Endothelial cell of umbilical vein (primary cell): ENCODE data around the gene SPATA1. TPM values are rescaled to one million over a fixed set of nuclear protein-coding genes. Genes with fewer than 3 reads are reported as not detected.

Experiments
- BruUV-seq: library from RNA; stranded (reverse); fragments of 400-500 nt; replicated peaks from 2 replicates; lab custom pipeline; 2021; lab: Mats Ljungman, UMichigan
- CTCF ChIA-PET: fragments of 300-600, 350-600 bp; sonication (Branson Sonifier 250); formaldehyde crosslinking; loops from one replicate; lab custom pipeline; 2021; ENCODE audit warnings: antibody characterized with exemption, inconsistent platforms; lab: Charles Lee
- POLR2A ChIA-PET: fragments of 300-600, 350-600 bp; sonication (Branson Sonifier 250); formaldehyde crosslinking; loops from one replicate; lab custom pipeline; 2021; ENCODE audit warnings: antibody characterized with exemption, inconsistent platforms; lab: Charles Lee
- DNase-seq: peaks from one replicate; pipeline ENCODE4 v3.0.0-alpha.2; 2011; ENCODE audit warnings: low read depth, low spot score
- FAIRE-seq: peaks from 2 replicates; lab custom pipeline; 2011; peaks lifted over from hg19 to GRCh38; lab: Jason Lieb, UNC
- H2AFZ ChIP-seq: 2 replicates; pipeline ENCODE4 v1.6.0; 2012; ENCODE audit warnings: low read depth, low read length, control low read depth, inconsistent platforms
- H3K27ac ChIP-seq: 2 replicates; pipeline ENCODE4 v1.5.1; 2011; ENCODE audit warnings: low read depth, mild to moderate bottlenecking, control low read depth, low read length, moderate library complexity; ENCODE audit not compliant: insufficient read depth
- H3K27me3 ChIP-seq, 2 experiments: 2 replicates each; pipeline versions ENCODE4 v1.6.0 to v1.6.1; 2011; ENCODE audit warnings: low read length in 2 of 2, mixed read lengths in 1 of 2; ENCODE audit not compliant: control insufficient read depth in 2 of 2, insufficient read depth in 2 of 2
- H3K36me3 ChIP-seq, 2 experiments: 2 replicates in 1 of 2; 3 replicates in 1 of 2; pipeline ENCODE4 v1.5.1; 2011; ENCODE audit warnings: low read length in 2 of 2, mild to moderate bottlenecking in 1 of 2, moderate library complexity in 1 of 2; ENCODE audit not compliant: control insufficient read depth in 2 of 2, insufficient read depth in 2 of 2; ENCODE audit errors: extremely low read depth in 1 of 2
- H3K4me1 ChIP-seq: 3 replicates; pipeline ENCODE4 v1.5.1; 2011; ENCODE audit warnings: mild to moderate bottlenecking, low read length; ENCODE audit not compliant: control insufficient read depth, insufficient read depth; ENCODE audit errors: extremely low read depth
- H3K4me2 ChIP-seq: 2 replicates; pipeline ENCODE4 v1.6.1; 2011; ENCODE audit warnings: low read length, control low read depth, mixed read lengths; ENCODE audit not compliant: insufficient read depth
- H3K4me3 ChIP-seq, 3 experiments: fragments of 200-600 bp in 1 of 3; sonication (generic), shearing (Covaris generic) in 1 of 3; replicated peaks in 1 of 3; 2 replicates each; pipeline ENCODE4 v1.5.1; 2011 to 2016; ENCODE audit warnings: control low read depth in 3 of 3, low read length in 3 of 3, mild to moderate bottlenecking in 2 of 3, inconsistent platforms in 1 of 3, low read depth in 1 of 3, moderate library complexity in 1 of 3; ENCODE audit not compliant: insufficient read depth in 1 of 3
- H3K79me2 ChIP-seq: 2 replicates; pipeline ENCODE4 v1.6.0; 2012; ENCODE audit warnings: low read length, inconsistent platforms; ENCODE audit not compliant: control insufficient read depth, insufficient read depth
- H3K9ac ChIP-seq: replicated peaks from 2 replicates; pipeline ENCODE3; 2011; ENCODE audit warnings: low read length, control low read depth; ENCODE audit not compliant: insufficient read depth; ENCODE audit errors: extremely low read depth
- H3K9me1 ChIP-seq: replicated peaks from 3 replicates; pipeline ENCODE4 v1.6.0; 2011; ENCODE audit warnings: mild to moderate bottlenecking, low read length; ENCODE audit not compliant: control insufficient read depth, insufficient read depth; ENCODE audit errors: extremely low read depth
- H3K9me3 ChIP-seq: replicated peaks from 2 replicates; pipeline ENCODE4 v1.5.1; 2012; ENCODE audit warnings: low read length, inconsistent platforms; ENCODE audit not compliant: control insufficient read depth, insufficient read depth
- H4K20me1 ChIP-seq: replicated peaks from 2 replicates; pipeline ENCODE3; 2011; ENCODE audit warnings: mild to moderate bottlenecking, low read length; ENCODE audit not compliant: control insufficient read depth, insufficient read depth; ENCODE audit errors: extremely low read depth
- EZH2 ChIP-seq: IDR thresholded peaks from 2 replicates; pipeline ENCODE4 v1.6.1; 2012; ENCODE audit warnings: borderline replicate concordance, low read depth, mild to moderate bottlenecking, moderate library complexity, low read length, inconsistent platforms; ENCODE audit not compliant: severe bottlenecking
- FOS ChIP-seq: IDR thresholded peaks from 2 replicates; pipeline ENCODE4 v1.6.1; 2011; ENCODE audit warnings: mild to moderate bottlenecking, low read length, moderate library complexity, borderline replicate concordance; ENCODE audit not compliant: insufficient read depth
- GATA2 ChIP-seq: IDR thresholded peaks from 2 replicates; pipeline ENCODE4 v1.7.0; 2011; ENCODE audit warnings: low read depth, mild to moderate bottlenecking, moderate library complexity, mixed read lengths, low read length; ENCODE audit not compliant: insufficient read length, insufficient read depth
- JUN ChIP-seq: IDR thresholded peaks from 2 replicates; pipeline ENCODE4 v1.6.1; 2011; ENCODE audit warnings: borderline replicate concordance, low read depth; ENCODE audit not compliant: insufficient read length, insufficient read depth
- MYC ChIP-seq: IDR thresholded peaks from one replicate; pipeline ENCODE4 v1.6.1; 2011; ENCODE audit warnings: mild to moderate bottlenecking, low read depth, low read length
- POLR2A ChIP-seq: IDR thresholded peaks from 2 replicates; pipeline ENCODE4 v1.6.1; 2012; ENCODE audit warnings: low read depth, mild to moderate bottlenecking, control low read depth, low read length
- POLR2AphosphoS5 ChIP-seq: IDR thresholded peaks from 2 replicates; pipeline ENCODE4 v1.6.1; 2012; ENCODE audit warnings: low read depth, mild to moderate bottlenecking, control low read depth, low read length, moderate library complexity; ENCODE audit not compliant: insufficient read depth
- dilution Hi-C: fragments of 300-500 bp; cut with MboI; formaldehyde crosslinking; loops from one replicate; pipeline ENCODE4 v1.15.0; 2019; ENCODE audit warnings: low sequenced_read_pairs; ENCODE audit not compliant: extremely low pct_ligation_motif_present
- intact Hi-C: fragments of 100-400 bp; cut with micrococcal nuclease; formaldehyde crosslinking; loops from one replicate; pipeline ENCODE4 v1.10.0; 2022
- polyA plus RNA-seq, 4 experiments: library from polyadenylated mRNA; depleted of rRNA in 3 of 4; stranded (reverse) in 3 of 4; unstranded in 1 of 4; fragments of >200 nt; gene quantifications; 2 replicates each; pipeline versions ENCODE4 v1.2.1 to v1.2.3, GENCODE V29; 2011 to 2012; ENCODE audit warnings: missing spikeins in 1 of 4
- total RNA-seq: library from RNA; stranded (reverse); gene quantifications from 2 replicates; pipeline ENCODE4 v1.2.3, GENCODE V29; 2021
- TF ChIP-seq, protein P1 (sequence below): IDR thresholded peaks from 2 replicates; pipeline ENCODE4 v1.6.1; 2011; ENCODE audit not compliant: insufficient read depth, insufficient read length
- TF ChIP-seq, protein P2 (sequence below), 2 donors: IDR thresholded peaks; 1 replicate in 1 of 2; 2 replicates in 1 of 2; pipeline ENCODE4 v1.5.1; 2011; ENCODE audit warnings: low read length in 2 of 2, mild to moderate bottlenecking in 2 of 2, moderate library complexity in 2 of 2, control low read depth in 1 of 2, inconsistent platforms in 1 of 2, low read depth in 1 of 2; ENCODE audit not compliant: insufficient read depth in 1 of 2; ENCODE audit errors: extremely low read depth in 1 of 2

Gene SPATA1
- total and polyA plus RNA-seq, 2 donors (not counting 3 experiments of a cell fraction or from before 2014, with no cell fraction given): 1.7 to 1.8 TPM

DNA sequence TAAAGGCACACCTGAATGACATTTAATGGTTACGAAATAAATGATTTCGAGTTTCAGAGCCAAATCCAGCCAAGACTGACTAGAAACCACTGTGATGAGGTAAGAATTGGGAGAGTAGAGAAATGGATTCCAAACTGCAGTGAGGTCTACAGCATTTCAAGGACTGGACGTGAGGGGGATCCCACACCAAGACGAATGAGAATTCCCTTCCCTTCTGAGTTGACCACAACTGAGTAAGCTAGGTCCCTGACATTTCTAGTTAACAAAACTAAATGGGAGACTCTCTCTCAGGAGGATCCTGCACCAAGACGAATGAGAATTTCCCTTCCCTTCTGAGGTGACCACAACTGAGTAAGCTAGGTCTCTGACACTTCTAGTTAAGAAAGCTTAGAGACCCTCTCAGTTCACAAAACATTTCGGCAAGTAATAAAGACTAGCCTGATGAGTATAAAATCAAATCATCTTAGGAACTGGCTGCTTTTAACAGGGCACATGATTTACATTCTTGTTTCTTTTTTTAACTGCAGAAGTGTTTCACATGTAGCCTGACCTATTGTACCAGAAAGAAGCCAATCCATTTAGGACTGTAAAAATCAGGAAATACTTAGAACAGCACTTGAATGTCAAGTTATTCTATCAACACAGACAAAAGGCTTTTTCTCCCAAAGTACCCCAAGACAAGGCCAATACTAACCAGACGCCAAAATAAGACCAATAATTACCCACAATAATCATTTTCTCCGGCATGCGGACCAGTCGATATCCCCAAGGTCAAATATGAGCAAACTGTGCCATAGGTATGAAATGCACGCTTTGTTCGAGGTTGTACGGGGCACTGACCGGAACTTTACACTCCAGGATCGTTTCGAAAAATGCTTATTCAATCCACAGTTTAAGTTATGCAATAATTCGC, 1.4 kb upstream of the SPATA1 start:
- H3K79me2 ChIP-seq: peaks cover 58% of the 10 kb centered on the region
- peaks cover 0 to 4% of the 10 kb centered on the region in 2 experiments for H3K36me3 ChIP-seq
- peak overlapping the region; percentile 91 for H3K27ac ChIP-seq
- peak overlapping the region; percentile 100 for H3K4me2 ChIP-seq
- H3K9me3 ChIP-seq: no peaks in the 10 kb centered on the region
- ChIA-PET POLR2A (interaction anchor here (1.5 to 2.2 kb wide), 5 partner anchors 25 to 98 kb away, joined by 3 to 30 read pairs (median 5); partner anchors contain the start of gene CTBS), CTCF (interaction anchor here (1.0 to 4.4 kb wide), 11 partner anchors 10 to 128 kb away, joined by 3 to 37 read pairs (median 4); partner anchors contain the start of gene CTBS)
- no peaks in the 10 kb centered on the region for H3K9me1 ChIP-seq
- peak; percentile 58 for DNase-seq
- TF ChIP-seq, protein P1, sequence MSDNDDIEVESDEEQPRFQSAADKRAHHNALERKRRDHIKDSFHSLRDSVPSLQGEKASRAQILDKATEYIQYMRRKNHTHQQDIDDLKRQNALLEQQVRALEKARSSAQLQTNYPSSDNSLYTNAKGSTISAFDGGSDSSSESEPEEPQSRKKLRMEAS: no peak
- TF ChIP-seq POLR2A: no peak
- no peak for TF ChIP-seq FOS
- TF ChIP-seq EZH2: no peak
- TF ChIP-seq GATA2: no peak
- TF ChIP-seq MYC: no peak
- TF ChIP-seq POLR2AphosphoS5: no peak
- TF ChIP-seq, protein P2, sequence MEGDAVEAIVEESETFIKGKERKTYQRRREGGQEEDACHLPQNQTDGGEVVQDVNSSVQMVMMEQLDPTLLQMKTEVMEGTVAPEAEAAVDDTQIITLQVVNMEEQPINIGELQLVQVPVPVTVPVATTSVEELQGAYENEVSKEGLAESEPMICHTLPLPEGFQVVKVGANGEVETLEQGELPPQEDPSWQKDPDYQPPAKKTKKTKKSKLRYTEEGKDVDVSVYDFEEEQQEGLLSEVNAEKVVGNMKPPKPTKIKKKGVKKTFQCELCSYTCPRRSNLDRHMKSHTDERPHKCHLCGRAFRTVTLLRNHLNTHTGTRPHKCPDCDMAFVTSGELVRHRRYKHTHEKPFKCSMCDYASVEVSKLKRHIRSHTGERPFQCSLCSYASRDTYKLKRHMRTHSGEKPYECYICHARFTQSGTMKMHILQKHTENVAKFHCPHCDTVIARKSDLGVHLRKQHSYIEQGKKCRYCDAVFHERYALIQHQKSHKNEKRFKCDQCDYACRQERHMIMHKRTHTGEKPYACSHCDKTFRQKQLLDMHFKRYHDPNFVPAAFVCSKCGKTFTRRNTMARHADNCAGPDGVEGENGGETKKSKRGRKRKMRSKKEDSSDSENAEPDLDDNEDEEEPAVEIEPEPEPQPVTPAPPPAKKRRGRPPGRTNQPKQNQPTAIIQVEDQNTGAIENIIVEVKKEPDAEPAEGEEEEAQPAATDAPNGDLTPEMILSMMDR (IDR thresholded peaks at IDR 0.05; ENCODE audit: extremely low read depth in 1 of 2, insufficient read depth in 1 of 2, low read depth in 1 of 2, low read length in 2 of 2): no peak
- no peak for TF ChIP-seq JUN
- peaks cover 3% of the 10 kb centered on the region for H4K20me1 ChIP-seq
- dilution Hi-C loops (no loop called here), intact Hi-C loops (loop anchor here (10.0 kb wide), 1 partner anchor 770 kb away; the partner anchor contains the start of gene BCL10)
- peaks cover 25% of the 10 kb centered on the region for H3K4me1 ChIP-seq
- peak overlapping the region; percentile 55 to 89 (median 73) for H3K4me3 ChIP-seq
- FAIRE-seq: no peak
- H3K27me3 ChIP-seq: no peaks in the 10 kb centered on the region
- no peak overlapping the region for H2AFZ ChIP-seq
- BruUV-seq: TSS peak; percentile 27
- peak overlapping the region; percentile 93 for H3K9ac ChIP-seq
